ENCODE data around the gene RPL36A. TPM values are rescaled to one million over a fixed set of nuclear protein-coding genes. Genes with fewer than 3 reads are reported as not detected.

Gene RPL36A
- total and polyA plus RNA-seq, 2 of the 13 experiments (the other 11 are each of a cell fraction or from before 2014, with no cell fraction given) = 1,152 to 1,716 TPM

DNA sequence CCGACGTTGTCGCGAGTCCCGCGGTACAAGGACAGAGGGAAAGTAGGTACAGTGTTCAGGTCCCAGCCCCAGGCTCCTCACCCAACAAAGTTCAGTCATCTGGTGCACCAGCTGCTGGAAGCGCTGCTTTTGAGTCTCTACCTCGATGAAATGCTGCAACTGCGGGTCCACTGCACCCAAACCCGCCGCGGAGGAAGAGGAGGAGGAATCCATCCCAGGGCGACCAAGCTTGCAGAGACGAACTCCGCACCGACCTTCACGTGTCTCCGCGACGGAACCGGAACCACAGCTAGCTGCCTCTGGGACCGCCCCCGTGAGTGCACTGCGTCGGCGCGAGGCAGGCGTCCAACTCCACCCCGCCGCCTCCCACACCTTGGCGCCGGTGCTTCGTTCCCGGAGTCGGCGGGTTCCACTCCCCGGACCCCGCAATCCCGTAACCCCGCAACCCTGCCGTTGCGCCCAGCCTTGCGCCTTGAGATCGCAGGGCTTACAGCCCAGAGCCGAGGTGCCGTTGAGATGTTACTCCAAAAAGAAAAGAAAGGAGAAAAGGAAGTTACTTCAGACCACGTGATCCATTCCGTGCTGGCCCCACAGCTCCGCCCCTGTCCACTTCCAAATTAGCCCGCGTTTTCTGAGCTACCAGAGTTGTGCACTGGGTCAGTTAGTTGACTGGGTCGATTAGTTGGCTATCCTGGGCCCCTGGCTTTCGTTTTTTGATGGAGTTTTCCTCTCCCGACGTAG, 42.2 kb upstream of the RPL36A start, which contains the start of gene TIMM8A (continued):
- TF ChIP-seq, protein P1, sequence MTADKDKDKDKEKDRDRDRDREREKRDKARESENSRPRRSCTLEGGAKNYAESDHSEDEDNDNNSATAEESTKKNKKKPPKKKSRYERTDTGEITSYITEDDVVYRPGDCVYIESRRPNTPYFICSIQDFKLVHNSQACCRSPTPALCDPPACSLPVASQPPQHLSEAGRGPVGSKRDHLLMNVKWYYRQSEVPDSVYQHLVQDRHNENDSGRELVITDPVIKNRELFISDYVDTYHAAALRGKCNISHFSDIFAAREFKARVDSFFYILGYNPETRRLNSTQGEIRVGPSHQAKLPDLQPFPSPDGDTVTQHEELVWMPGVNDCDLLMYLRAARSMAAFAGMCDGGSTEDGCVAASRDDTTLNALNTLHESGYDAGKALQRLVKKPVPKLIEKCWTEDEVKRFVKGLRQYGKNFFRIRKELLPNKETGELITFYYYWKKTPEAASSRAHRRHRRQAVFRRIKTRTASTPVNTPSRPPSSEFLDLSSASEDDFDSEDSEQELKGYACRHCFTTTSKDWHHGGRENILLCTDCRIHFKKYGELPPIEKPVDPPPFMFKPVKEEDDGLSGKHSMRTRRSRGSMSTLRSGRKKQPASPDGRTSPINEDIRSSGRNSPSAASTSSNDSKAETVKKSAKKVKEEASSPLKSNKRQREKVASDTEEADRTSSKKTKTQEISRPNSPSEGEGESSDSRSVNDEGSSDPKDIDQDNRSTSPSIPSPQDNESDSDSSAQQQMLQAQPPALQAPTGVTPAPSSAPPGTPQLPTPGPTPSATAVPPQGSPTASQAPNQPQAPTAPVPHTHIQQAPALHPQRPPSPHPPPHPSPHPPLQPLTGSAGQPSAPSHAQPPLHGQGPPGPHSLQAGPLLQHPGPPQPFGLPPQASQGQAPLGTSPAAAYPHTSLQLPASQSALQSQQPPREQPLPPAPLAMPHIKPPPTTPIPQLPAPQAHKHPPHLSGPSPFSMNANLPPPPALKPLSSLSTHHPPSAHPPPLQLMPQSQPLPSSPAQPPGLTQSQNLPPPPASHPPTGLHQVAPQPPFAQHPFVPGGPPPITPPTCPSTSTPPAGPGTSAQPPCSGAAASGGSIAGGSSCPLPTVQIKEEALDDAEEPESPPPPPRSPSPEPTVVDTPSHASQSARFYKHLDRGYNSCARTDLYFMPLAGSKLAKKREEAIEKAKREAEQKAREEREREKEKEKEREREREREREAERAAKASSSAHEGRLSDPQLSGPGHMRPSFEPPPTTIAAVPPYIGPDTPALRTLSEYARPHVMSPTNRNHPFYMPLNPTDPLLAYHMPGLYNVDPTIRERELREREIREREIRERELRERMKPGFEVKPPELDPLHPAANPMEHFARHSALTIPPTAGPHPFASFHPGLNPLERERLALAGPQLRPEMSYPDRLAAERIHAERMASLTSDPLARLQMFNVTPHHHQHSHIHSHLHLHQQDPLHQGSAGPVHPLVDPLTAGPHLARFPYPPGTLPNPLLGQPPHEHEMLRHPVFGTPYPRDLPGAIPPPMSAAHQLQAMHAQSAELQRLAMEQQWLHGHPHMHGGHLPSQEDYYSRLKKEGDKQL (CRISPR knock-in tag; IDR thresholded peaks at IDR 0.05; ENCODE audit: low read depth) = no peak
- TF ChIP-seq, protein P2, sequence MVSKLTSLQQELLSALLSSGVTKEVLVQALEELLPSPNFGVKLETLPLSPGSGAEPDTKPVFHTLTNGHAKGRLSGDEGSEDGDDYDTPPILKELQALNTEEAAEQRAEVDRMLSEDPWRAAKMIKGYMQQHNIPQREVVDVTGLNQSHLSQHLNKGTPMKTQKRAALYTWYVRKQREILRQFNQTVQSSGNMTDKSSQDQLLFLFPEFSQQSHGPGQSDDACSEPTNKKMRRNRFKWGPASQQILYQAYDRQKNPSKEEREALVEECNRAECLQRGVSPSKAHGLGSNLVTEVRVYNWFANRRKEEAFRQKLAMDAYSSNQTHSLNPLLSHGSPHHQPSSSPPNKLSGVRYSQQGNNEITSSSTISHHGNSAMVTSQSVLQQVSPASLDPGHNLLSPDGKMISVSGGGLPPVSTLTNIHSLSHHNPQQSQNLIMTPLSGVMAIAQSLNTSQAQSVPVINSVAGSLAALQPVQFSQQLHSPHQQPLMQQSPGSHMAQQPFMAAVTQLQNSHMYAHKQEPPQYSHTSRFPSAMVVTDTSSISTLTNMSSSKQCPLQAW (CRISPR knock-in tag; IDR thresholded peaks at IDR 0.05) = no peak
- TF ChIP-seq KLF6 (CRISPR knock-in tag; IDR thresholded peaks at IDR 0.05) (no peak), ZFP62 (CRISPR knock-in tag; IDR thresholded peaks at IDR 0.05) (no peak), ZNF790 (CRISPR knock-in tag; IDR thresholded peaks at IDR 0.05; ENCODE audit: borderline replicate concordance) (no peak), PITX1 (CRISPR knock-in tag; IDR thresholded peaks at IDR 0.05) (no peak), BORCS8-MEF2B (CRISPR knock-in tag; IDR thresholded peaks at IDR 0.05) (no peak), DPF2 (CRISPR knock-in tag; IDR thresholded peaks at IDR 0.05; ENCODE audit: borderline replicate concordance, low read depth) (no peak), ZNF17 (CRISPR knock-in tag; IDR thresholded peaks at IDR 0.05) (no peak), ZSCAN22 (CRISPR knock-in tag; IDR thresholded peaks at IDR 0.05) (no peak)
- TF ChIP-seq, protein P3, sequence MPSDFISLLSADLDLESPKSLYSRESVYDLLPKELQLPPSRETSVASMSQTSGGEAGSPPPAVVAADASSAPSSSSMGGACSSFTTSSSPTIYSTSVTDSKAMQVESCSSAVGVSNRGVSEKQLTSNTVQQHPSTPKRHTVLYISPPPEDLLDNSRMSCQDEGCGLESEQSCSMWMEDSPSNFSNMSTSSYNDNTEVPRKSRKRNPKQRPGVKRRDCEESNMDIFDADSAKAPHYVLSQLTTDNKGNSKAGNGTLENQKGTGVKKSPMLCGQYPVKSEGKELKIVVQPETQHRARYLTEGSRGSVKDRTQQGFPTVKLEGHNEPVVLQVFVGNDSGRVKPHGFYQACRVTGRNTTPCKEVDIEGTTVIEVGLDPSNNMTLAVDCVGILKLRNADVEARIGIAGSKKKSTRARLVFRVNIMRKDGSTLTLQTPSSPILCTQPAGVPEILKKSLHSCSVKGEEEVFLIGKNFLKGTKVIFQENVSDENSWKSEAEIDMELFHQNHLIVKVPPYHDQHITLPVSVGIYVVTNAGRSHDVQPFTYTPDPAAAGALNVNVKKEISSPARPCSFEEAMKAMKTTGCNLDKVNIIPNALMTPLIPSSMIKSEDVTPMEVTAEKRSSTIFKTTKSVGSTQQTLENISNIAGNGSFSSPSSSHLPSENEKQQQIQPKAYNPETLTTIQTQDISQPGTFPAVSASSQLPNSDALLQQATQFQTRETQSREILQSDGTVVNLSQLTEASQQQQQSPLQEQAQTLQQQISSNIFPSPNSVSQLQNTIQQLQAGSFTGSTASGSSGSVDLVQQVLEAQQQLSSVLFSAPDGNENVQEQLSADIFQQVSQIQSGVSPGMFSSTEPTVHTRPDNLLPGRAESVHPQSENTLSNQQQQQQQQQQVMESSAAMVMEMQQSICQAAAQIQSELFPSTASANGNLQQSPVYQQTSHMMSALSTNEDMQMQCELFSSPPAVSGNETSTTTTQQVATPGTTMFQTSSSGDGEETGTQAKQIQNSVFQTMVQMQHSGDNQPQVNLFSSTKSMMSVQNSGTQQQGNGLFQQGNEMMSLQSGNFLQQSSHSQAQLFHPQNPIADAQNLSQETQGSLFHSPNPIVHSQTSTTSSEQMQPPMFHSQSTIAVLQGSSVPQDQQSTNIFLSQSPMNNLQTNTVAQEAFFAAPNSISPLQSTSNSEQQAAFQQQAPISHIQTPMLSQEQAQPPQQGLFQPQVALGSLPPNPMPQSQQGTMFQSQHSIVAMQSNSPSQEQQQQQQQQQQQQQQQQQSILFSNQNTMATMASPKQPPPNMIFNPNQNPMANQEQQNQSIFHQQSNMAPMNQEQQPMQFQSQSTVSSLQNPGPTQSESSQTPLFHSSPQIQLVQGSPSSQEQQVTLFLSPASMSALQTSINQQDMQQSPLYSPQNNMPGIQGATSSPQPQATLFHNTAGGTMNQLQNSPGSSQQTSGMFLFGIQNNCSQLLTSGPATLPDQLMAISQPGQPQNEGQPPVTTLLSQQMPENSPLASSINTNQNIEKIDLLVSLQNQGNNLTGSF (CRISPR knock-in tag; IDR thresholded peaks at IDR 0.05) = no peak
- TF ChIP-seq, protein P4, sequence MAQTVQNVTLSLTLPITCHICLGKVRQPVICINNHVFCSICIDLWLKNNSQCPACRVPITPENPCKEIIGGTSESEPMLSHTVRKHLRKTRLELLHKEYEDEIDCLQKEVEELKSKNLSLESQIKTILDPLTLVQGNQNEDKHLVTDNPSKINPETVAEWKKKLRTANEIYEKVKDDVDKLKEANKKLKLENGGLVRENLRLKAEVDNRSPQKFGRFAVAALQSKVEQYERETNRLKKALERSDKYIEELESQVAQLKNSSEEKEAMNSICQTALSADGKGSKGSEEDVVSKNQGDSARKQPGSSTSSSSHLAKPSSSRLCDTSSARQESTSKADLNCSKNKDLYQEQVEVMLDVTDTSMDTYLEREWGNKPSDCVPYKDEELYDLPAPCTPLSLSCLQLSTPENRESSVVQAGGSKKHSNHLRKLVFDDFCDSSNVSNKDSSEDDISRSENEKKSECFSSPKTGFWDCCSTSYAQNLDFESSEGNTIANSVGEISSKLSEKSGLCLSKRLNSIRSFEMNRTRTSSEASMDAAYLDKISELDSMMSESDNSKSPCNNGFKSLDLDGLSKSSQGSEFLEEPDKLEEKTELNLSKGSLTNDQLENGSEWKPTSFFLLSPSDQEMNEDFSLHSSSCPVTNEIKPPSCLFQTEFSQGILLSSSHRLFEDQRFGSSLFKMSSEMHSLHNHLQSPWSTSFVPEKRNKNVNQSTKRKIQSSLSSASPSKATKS (CRISPR knock-in tag; IDR thresholded peaks at IDR 0.05) = no peak
- TF ChIP-seq, protein P5, sequence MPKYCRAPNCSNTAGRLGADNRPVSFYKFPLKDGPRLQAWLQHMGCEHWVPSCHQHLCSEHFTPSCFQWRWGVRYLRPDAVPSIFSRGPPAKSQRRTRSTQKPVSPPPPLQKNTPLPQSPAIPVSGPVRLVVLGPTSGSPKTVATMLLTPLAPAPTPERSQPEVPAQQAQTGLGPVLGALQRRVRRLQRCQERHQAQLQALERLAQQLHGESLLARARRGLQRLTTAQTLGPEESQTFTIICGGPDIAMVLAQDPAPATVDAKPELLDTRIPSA (CRISPR knock-in tag; IDR thresholded peaks at IDR 0.05; ENCODE audit: borderline replicate concordance) = no peak
